HepG2 (cell line): ENCODE data around the gene TIGD6. TPM values are rescaled to one million over a fixed set of nuclear protein-coding genes. Genes with fewer than 3 reads are reported as not detected.

Experiments used
- ATAC-seq: fragments of 200-7000 bp; cut with Tn5 transposase; 3 replicates; pipeline ENCODE4 v1.9.1; 2020; ENCODE audit warnings: mild to moderate bottlenecking, moderate library complexity
- BruUV-seq: library from RNA; stranded (reverse); fragments of 400-500 nt; replicated peaks from 2 replicates; lab custom pipeline; 2021; lab: Mats Ljungman, UMichigan
- CTCF ChIA-PET: fragments of 300-600 bp; formaldehyde crosslinking; extraction: SDS; loops from one replicate; lab custom pipeline; 2021; ENCODE audit warnings: low total read pairs, inconsistent platforms, low intra/inter-chr PET ratio; lab: Yijun Ruan, JAX
- POLR2A ChIA-PET: fragments of 350-600 bp; sonication (Branson Sonifier 250); formaldehyde crosslinking; loops from one replicate; lab custom pipeline; 2020; ENCODE audit warnings: antibody characterized with exemption, inconsistent platforms; lab: Yijun Ruan, JAX
- DNase-seq: peaks from one replicate; pipeline ENCODE4 v3.0.0-alpha.2; 2015; ENCODE audit warnings: low spot score
- FAIRE-seq: peaks from 3 replicates; lab custom pipeline; 2011; peaks lifted over from hg19 to GRCh38; lab: Jason Lieb, UNC
- H2AFZ ChIP-seq: one replicate; pipeline ENCODE4 v1.6.1; 2011; ENCODE audit warnings: low read length, inconsistent platforms
- H3K27ac ChIP-seq: fragments of 300-600 bp; 3 replicates; pipeline ENCODE4 v1.8.0; 2011; ENCODE audit warnings: mixed run types, mild to moderate bottlenecking, mixed read lengths, low read length, inconsistent platforms; ENCODE audit not compliant: insufficient read depth; ENCODE audit errors: extremely low read length
- H3K27me3 ChIP-seq, 2 experiments: fragments of 200-600 bp in 1 of 2; 2 replicates in 1 of 2; 3 replicates in 1 of 2; pipeline versions ENCODE4 v1.6.0 to v1.8.0; 2011; ENCODE audit warnings: low read length in 2 of 2, mild to moderate bottlenecking in 2 of 2, moderate library complexity in 2 of 2, inconsistent platforms in 1 of 2; ENCODE audit not compliant: insufficient read depth in 2 of 2, control insufficient read depth in 1 of 2
- H3K36me3 ChIP-seq, 2 experiments: fragments of 200-600 bp in 1 of 2; replicated peaks in 1 of 2; 2 replicates in 1 of 2; 3 replicates in 1 of 2; pipeline versions ENCODE4 v1.5.1 to v1.8.0; 2011; ENCODE audit warnings: low read length in 2 of 2, inconsistent platforms in 1 of 2; ENCODE audit not compliant: insufficient read depth in 2 of 2, control insufficient read depth in 1 of 2
- H3K4me1 ChIP-seq: 2 replicates; pipeline ENCODE4 v1.5.1; 2012; ENCODE audit warnings: low read length, inconsistent platforms; ENCODE audit not compliant: insufficient read depth
- H3K4me2 ChIP-seq: 2 replicates; pipeline ENCODE4 v1.6.0; 2011; ENCODE audit warnings: low read depth, low read length, inconsistent platforms
- H3K4me3 ChIP-seq, 3 experiments: fragments of 200-600 bp in 1 of 3; sonication (generic), shearing (Covaris generic) in 1 of 3; replicated peaks in 1 of 3; 2 replicates each; pipeline ENCODE4 v1.5.1; 2011 to 2016; ENCODE audit warnings: low read length in 3 of 3, inconsistent platforms in 2 of 3, low read depth in 2 of 3, mild to moderate bottlenecking in 2 of 3, control low read depth in 1 of 3, mixed read lengths in 1 of 3; ENCODE audit not compliant: insufficient read depth in 1 of 3
- H3K79me2 ChIP-seq: one replicate; pipeline ENCODE4 v1.6.1; 2011; ENCODE audit warnings: low read length, inconsistent platforms; ENCODE audit not compliant: insufficient read depth
- H3K9ac ChIP-seq: 2 replicates; pipeline ENCODE4 v1.6.0; 2011; ENCODE audit warnings: mild to moderate bottlenecking, low read depth, low read length, inconsistent platforms; ENCODE audit not compliant: insufficient read depth
- H3K9me3 ChIP-seq: 2 replicates; pipeline ENCODE4 v1.5.1; 2012; ENCODE audit warnings: mild to moderate bottlenecking, low read length
- H4K20me1 ChIP-seq: 2 replicates; pipeline ENCODE4 v1.6.0; 2011; ENCODE audit warnings: inconsistent platforms, mild to moderate bottlenecking, low read length, moderate library complexity; ENCODE audit not compliant: insufficient read depth
- FIP1L1 ChIP-seq: fragments of 200-400 bp; formaldehyde crosslinking; IDR thresholded peaks from 2 replicates; pipeline ENCODE4 v1.6.1; 2018; ENCODE audit warnings: low read depth, mild to moderate bottlenecking, low read length, moderate library complexity, borderline replicate concordance; ENCODE audit not compliant: insufficient read depth
- MED8 ChIP-seq: sonication (generic); formaldehyde crosslinking; IDR thresholded peaks from 2 replicates; pipeline ENCODE4 v1.8.1; 2023; ENCODE audit warnings: mild to moderate bottlenecking, missing genetic modification reagents; ENCODE audit not compliant: insufficient replicate concordance
- ZNF264 ChIP-seq: sonication (generic); formaldehyde crosslinking; IDR thresholded peaks from 2 replicates; pipeline ENCODE4 v1.4.0; 2020; ENCODE audit warnings: missing genetic modification reagents
- ZNF317 ChIP-seq: sonication (generic); formaldehyde crosslinking; IDR thresholded peaks from 2 replicates; pipeline ENCODE4 v1.5.0; 2020; ENCODE audit warnings: mild to moderate bottlenecking, missing genetic modification reagents
- WGBS: methylation state at CpG from one replicate; pipeline ENCODE4 v1.1.6; 2017; ENCODE audit warnings: low lambda C conversion rate; 5-methylcytosine and 5-hydroxymethylcytosine counted together
- in situ Hi-C: cut with HindIII; loops from 2 replicates; pipeline ENCODE4 v1.10.0; 2017; ENCODE audit warnings: low pct_unique_long_range_greater_than_20kb; ENCODE audit not compliant: extremely low pct_ligation_motif_present
- intact Hi-C: fragments of 100-400 bp; cut with micrococcal nuclease; formaldehyde crosslinking; loops from one replicate; pipeline ENCODE4 v1.10.0; 2022; ENCODE audit not compliant: unreplicated experiment
- polyA plus RNA-seq, 8 experiments: library from polyadenylated mRNA; depleted of rRNA in 3 of 8; stranded (reverse) in 7 of 8; unstranded in 1 of 8; fragments of >200 nt; fragmentation: Illumina TruSeq in 4 of 8; extraction: Trizol in 4 of 8; gene quantifications; 2 replicates each; pipeline versions ENCODE4 v1.2.1 to v1.2.3, GENCODE V29; 2011 to 2016; ENCODE audit warnings: low read depth in 4 of 8, missing spikeins in 1 of 8, mixed read lengths in 1 of 8; ENCODE audit not compliant: insufficient read depth in 1 of 8
- total RNA-seq, 5 experiments: library from RNA; depleted of rRNA; stranded (reverse); fragments of >200 nt; fragmentation: Illumina TruSeq; extraction: Trizol; gene quantifications; 2 replicates each; pipeline ENCODE4 v1.2.3, GENCODE V29; 2016; ENCODE audit warnings: low read depth in 1 of 5
- TF ChIP-seq, protein P1 (sequence below): sonication (generic); formaldehyde crosslinking; IDR thresholded peaks from 2 replicates; pipeline ENCODE4 v1.8.0; 2022; ENCODE audit warnings: missing genetic modification reagents, low read depth, mild to moderate bottlenecking, borderline replicate concordance
- TF ChIP-seq, protein P2 (sequence below): sonication (generic); formaldehyde crosslinking; IDR thresholded peaks from 2 replicates; pipeline ENCODE4 v1.8.1; 2023; ENCODE audit warnings: mild to moderate bottlenecking, missing genetic modification reagents, borderline replicate concordance
- TF ChIP-seq, protein P3 (sequence below): sonication (generic); formaldehyde crosslinking; conservative IDR thresholded peaks from 2 replicates; pipeline ENCODE4 v1.8.1; 2023; ENCODE audit warnings: missing genetic modification reagents
- TF ChIP-seq, protein P4 (sequence below): sonication (generic); formaldehyde crosslinking; IDR thresholded peaks from 2 replicates; pipeline ENCODE4 v1.4.0; 2020; ENCODE audit warnings: mild to moderate bottlenecking, low read depth, missing genetic modification reagents

Gene TIGD6
- total and polyA plus RNA-seq, 2 of the 13 experiments (the other 11 are each of a cell fraction or from before 2014, with no cell fraction given), result 2.1 to 2.9 TPM

DNA sequence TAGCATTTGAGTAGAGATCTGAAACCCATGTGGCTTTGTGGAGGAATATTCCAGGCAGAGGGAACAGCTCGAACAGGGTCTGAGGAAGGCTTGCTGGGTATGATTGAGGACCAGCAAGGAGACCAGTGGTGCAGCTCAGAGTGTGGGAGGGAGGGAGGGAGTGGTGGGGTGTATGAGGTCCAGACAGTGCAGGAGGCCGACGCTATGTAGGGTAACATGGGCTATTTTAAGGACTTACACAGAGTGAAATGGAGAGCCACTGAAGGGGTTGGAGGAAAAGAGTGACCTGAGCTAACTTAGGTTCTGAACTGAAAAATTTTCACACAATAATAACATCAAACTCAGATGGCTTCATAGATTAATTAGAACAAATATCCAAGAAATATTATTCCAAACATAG, 42.0 kb upstream of the TIGD6 start:
- FAIRE-seq (no peak), DNase-seq (no peak), ATAC-seq (no peak)
- H3K36me3 ChIP-seq, result peaks cover 40 to 88% of the 10 kb centered on the region in 2 experiments
- ChIA-PET POLR2A (no interaction called here), CTCF (no interaction called here)
- in situ Hi-C loops, result no loop called here
- WGBS, result 96% methylated on average over 3 of the region's 3 CpGs
- no peaks in the 10 kb centered on the region for H3K79me2 ChIP-seq
- no peak overlapping the region for H3K4me3 ChIP-seq
- no peak overlapping the region for H3K9ac ChIP-seq
- H3K4me2 ChIP-seq, result no peak overlapping the region
- intact Hi-C loops, result no loop called here
- H3K27ac ChIP-seq, result no peak overlapping the region
- no peaks in the 10 kb centered on the region for H3K27me3 ChIP-seq
- BruUV-seq, result no TSS peak
- no peaks in the 10 kb centered on the region for H3K9me3 ChIP-seq
- TF ChIP-seq MED8 (CRISPR knock-in tag) (no peak), FIP1L1 (no peak)
- TF ChIP-seq, protein P1, sequence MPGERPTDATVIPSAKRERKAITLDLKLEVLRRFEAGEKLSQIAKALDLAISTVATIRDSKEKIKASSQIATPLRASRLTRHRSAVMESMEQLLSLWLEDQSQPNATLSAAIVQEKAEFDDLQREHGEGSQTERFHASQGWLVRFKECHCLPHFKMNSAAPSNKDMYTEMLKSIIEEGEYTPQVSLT, result no peak
- TF ChIP-seq, protein P2, sequence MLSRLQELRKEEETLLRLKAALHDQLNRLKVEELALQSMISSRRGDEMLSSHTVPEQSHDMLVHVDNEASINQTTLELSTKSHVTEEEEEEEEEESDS (CRISPR knock-in tag), result no peak
- no peak overlapping the region for H2AFZ ChIP-seq
- no peaks in the 10 kb centered on the region for H4K20me1 ChIP-seq
- no peaks in the 10 kb centered on the region for H3K4me1 ChIP-seq

- no TSS peak for BruUV-seq
- Histone ChIP-seq H3K36me3 (peaks cover 40 to 93% of the 10 kb centered on the region in 2 experiments), H3K9ac (no peak overlapping the region), H2AFZ (no peak overlapping the region), H3K4me3 (no peak overlapping the region), H3K27me3 (no peaks in the 10 kb centered on the region), H3K4me2 (no peak overlapping the region), H3K27ac (no peak overlapping the region), H3K79me2 (no peaks in the 10 kb centered on the region), H4K20me1 (no peaks in the 10 kb centered on the region), H3K9me3 (no peaks in the 10 kb centered on the region), H3K4me1 (no peaks in the 10 kb centered on the region)
- WGBS, result 96% methylated on average over 2 of the region's 2 CpGs
- no peak for DNase-seq
- ChIA-PET POLR2A (no interaction called here), CTCF (no interaction called here)
- no peak for ATAC-seq
- in situ Hi-C loops, result no loop called here
- intact Hi-C loops, result no loop called here
- no peak for FAIRE-seq
- TF ChIP-seq, protein P3, sequence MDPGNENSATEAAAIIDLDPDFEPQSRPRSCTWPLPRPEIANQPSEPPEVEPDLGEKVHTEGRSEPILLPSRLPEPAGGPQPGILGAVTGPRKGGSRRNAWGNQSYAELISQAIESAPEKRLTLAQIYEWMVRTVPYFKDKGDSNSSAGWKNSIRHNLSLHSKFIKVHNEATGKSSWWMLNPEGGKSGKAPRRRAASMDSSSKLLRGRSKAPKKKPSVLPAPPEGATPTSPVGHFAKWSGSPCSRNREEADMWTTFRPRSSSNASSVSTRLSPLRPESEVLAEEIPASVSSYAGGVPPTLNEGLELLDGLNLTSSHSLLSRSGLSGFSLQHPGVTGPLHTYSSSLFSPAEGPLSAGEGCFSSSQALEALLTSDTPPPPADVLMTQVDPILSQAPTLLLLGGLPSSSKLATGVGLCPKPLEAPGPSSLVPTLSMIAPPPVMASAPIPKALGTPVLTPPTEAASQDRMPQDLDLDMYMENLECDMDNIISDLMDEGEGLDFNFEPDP (CRISPR knock-in tag), result no peak
- TF ChIP-seq ZNF264 (no peak), ZNF317 (CRISPR knock-in tag) (no peak)
- TF ChIP-seq, protein P4, sequence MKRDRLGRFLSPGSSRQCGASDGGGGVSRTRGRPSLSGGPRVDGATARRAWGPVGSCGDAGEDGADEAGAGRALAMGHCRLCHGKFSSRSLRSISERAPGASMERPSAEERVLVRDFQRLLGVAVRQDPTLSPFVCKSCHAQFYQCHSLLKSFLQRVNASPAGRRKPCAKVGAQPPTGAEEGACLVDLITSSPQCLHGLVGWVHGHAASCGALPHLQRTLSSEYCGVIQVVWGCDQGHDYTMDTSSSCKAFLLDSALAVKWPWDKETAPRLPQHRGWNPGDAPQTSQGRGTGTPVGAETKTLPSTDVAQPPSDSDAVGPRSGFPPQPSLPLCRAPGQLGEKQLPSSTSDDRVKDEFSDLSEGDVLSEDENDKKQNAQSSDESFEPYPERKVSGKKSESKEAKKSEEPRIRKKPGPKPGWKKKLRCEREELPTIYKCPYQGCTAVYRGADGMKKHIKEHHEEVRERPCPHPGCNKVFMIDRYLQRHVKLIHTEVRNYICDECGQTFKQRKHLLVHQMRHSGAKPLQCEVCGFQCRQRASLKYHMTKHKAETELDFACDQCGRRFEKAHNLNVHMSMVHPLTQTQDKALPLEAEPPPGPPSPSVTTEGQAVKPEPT (CRISPR knock-in tag), result no peak
Measured at GRCh38 chr5:150038547-150038946, 38.1 kb upstream of the TIGD6 start.
